B cell (primary cell): ENCODE results near the gene LRRC2. TPM values are rescaled to one million over a fixed set of nuclear protein-coding genes. Genes with fewer than 3 reads are reported as not detected.

Experiments used
- ATAC-seq: fragments of 200-7000 bp; cut with Tn5 transposase; one replicate; pipeline ENCODE4 v1.10.0; 2021; ENCODE audit warnings: low read depth, mild to moderate bottlenecking, moderate number of reproducible peaks, moderate library complexity
- CTCF ChIA-PET: fragments of 350-600 bp; sonication (Branson Sonifier 250); formaldehyde crosslinking; loops from one replicate; lab custom pipeline; 2021; ENCODE audit warnings: antibody characterized with exemption, inconsistent platforms; lab: Charles Lee
- POLR2A ChIA-PET: fragments of 350-600 bp; sonication (Branson Sonifier 250); formaldehyde crosslinking; loops from one replicate; lab custom pipeline; 2021; ENCODE audit warnings: antibody characterized with exemption; lab: Charles Lee
- DNase-seq: peaks from one replicate; pipeline ENCODE4 v3.0.0; 2013
- H2AFZ ChIP-seq: 2 replicates; pipeline ENCODE4 v1.6.1; 2012; ENCODE audit warnings: mild to moderate bottlenecking, low read depth, low read length; ENCODE audit not compliant: insufficient read depth, poor library complexity, severe bottlenecking
- H3K27ac ChIP-seq, 2 donors: 1 replicate in 1 of 2; 2 replicates in 1 of 2; pipeline ENCODE4 v1.5.1; 2012 to 2013; ENCODE audit warnings: low read length in 2 of 2, mild to moderate bottlenecking in 2 of 2, moderate library complexity in 1 of 2
- H3K27me3 ChIP-seq, 4 experiments: fragments of 200-600 bp in 1 of 4; sonication (generic) in 1 of 4; replicated peaks in 1 of 4; 1 replicate in 2 of 4; 2 replicates in 2 of 4; pipeline versions ENCODE4 v1.6.1 to v1.7.0; 2013 to 2016; ENCODE audit warnings: low read length in 3 of 4, mild to moderate bottlenecking in 2 of 4, mixed read lengths in 1 of 4, moderate library complexity in 1 of 4; ENCODE audit not compliant: insufficient read depth in 4 of 4, control insufficient read depth in 3 of 4; ENCODE audit errors: control extremely low read depth in 1 of 4
- H3K36me3 ChIP-seq, 2 experiments: replicated peaks in 1 of 2; 1 replicate in 1 of 2; 2 replicates in 1 of 2; pipeline versions ENCODE4 v1.6.1 to v1.7.1; 2013; ENCODE audit warnings: low read length in 1 of 2; ENCODE audit not compliant: insufficient read depth in 2 of 2, control insufficient read depth in 1 of 2; ENCODE audit errors: control extremely low read depth in 1 of 2, extremely low read depth in 1 of 2
- H3K4me1 ChIP-seq, 2 donors: fragments of 200-600 bp in 1 of 2; sonication (generic) in 1 of 2; 1 replicate in 1 of 2; 2 replicates in 1 of 2; pipeline versions ENCODE4 v1.5.1 to v1.6.1; 2013 to 2017; ENCODE audit warnings: low read length in 2 of 2; ENCODE audit not compliant: control insufficient read depth in 2 of 2, insufficient read depth in 2 of 2
- H3K4me2 ChIP-seq: replicated peaks from 2 replicates; pipeline ENCODE3; 2012; ENCODE audit warnings: mild to moderate bottlenecking, low read depth, low read length; ENCODE audit not compliant: poor library complexity, severe bottlenecking
- H3K4me3 ChIP-seq, 5 experiments: fragments of 200-600 bp in 1 of 5; sonication (generic) in 1 of 5; 1 replicate in 3 of 5; 2 replicates in 2 of 5; pipeline versions ENCODE4 v1.5.1 to v1.7.0; 2011 to 2016; ENCODE audit warnings: low read length in 4 of 5, mild to moderate bottlenecking in 4 of 5, low read depth in 2 of 5, control low read depth in 1 of 5, moderate library complexity in 1 of 5; ENCODE audit not compliant: insufficient read depth in 1 of 5; ENCODE audit errors: control extremely low read depth in 1 of 5, extremely low read depth in 1 of 5
- H3K79me2 ChIP-seq: fragments of 200-600 bp; sonication (generic); one replicate; pipeline ENCODE4 v1.6.0; 2016; ENCODE audit warnings: low read length; ENCODE audit not compliant: control insufficient read depth, insufficient read depth
- H3K9ac ChIP-seq: fragments of 200-600 bp; sonication (generic); 2 replicates; pipeline ENCODE4 v1.6.1; 2017; ENCODE audit warnings: mild to moderate bottlenecking, low read length, moderate library complexity
- H3K9me3 ChIP-seq, 3 donors: one replicate each; pipeline versions ENCODE4 v1.6.1 to v1.7.1; 2013; ENCODE audit warnings: low read length in 2 of 3; ENCODE audit not compliant: control insufficient read depth in 2 of 3, insufficient read depth in 1 of 3; ENCODE audit errors: control extremely low read depth in 1 of 3
- H4K20me1 ChIP-seq: 2 replicates; pipeline ENCODE4 v1.6.0; 2012; ENCODE audit warnings: mild to moderate bottlenecking, low read length; ENCODE audit not compliant: insufficient read depth, control insufficient read depth, poor library complexity, severe bottlenecking
- H3K27ac Mint-ChIP-seq: one replicate; pipeline ENCODE4 v1.8.0; 2021; ENCODE audit warnings: mixed read lengths
- H3K27me3 Mint-ChIP-seq: one replicate; pipeline ENCODE4 v1.8.0; 2021; ENCODE audit warnings: mixed read lengths
- H3K4me1 Mint-ChIP-seq: one replicate; pipeline ENCODE4 v1.8.0; 2021; ENCODE audit warnings: mixed read lengths
- H3K4me3 Mint-ChIP-seq: one replicate; pipeline ENCODE4 v1.8.0; 2021; ENCODE audit warnings: mixed read lengths
- H3K9me3 Mint-ChIP-seq: one replicate; pipeline ENCODE4 v1.8.0; 2022; ENCODE audit warnings: mixed read lengths; ENCODE audit not compliant: insufficient read depth
- CTCF ChIP-seq: fragments of 200-600 bp; IDR thresholded peaks from one replicate; pipeline ENCODE4 v1.8.0; 2022; ENCODE audit warnings: antibody characterized with exemption, mild to moderate bottlenecking
- EZH2 ChIP-seq: IDR thresholded peaks from 2 replicates; pipeline ENCODE4 v1.6.1; 2012; ENCODE audit warnings: borderline replicate concordance, low read depth, mild to moderate bottlenecking, moderate library complexity, low read length; ENCODE audit not compliant: insufficient read depth, poor library complexity, severe bottlenecking
- WGBS: methylation state at CpG from one replicate; pipeline ENCODE4 v1.1.5; 2013; ENCODE audit warnings: missing lambda C conversion rate; ENCODE audit not compliant: insufficient coverage; 5-methylcytosine and 5-hydroxymethylcytosine counted together
- intact Hi-C: fragments of 100-400 bp; cut with micrococcal nuclease; formaldehyde crosslinking; loops from one replicate; pipeline ENCODE4 v1.10.0; 2022
- polyA plus RNA-seq: library from polyadenylated mRNA; depleted of rRNA; stranded (reverse); fragments of >200 nt; gene quantifications from 2 replicates; pipeline ENCODE4 v1.2.3, GENCODE V29; 2012
- total RNA-seq, 2 donors: library from RNA; stranded (reverse); fragments of 120-200 nt in 1 of 2; gene quantifications; 1 replicate in 1 of 2; 2 replicates in 1 of 2; pipeline versions ENCODE4 v1.2.3 to v1.2.4, GENCODE V29; 2013 to 2022

LRRC2 gene
- total and polyA plus RNA-seq, 2 donors (not counting 1 experiment from before 2014, with no cell fraction given) = 0.04 TPM; not detected in 1

GRCh38 chr3:46565607-46566039 is 479 bp downstream of the LRRC2 start:
- Mint-ChIP-seq H3K27ac (no peak overlapping the region), H3K9me3 (no peaks in the 10 kb centered on the region), H3K4me3 (peak overlapping the region; percentile 76), H3K4me1 (peaks cover 13% of the 10 kb centered on the region), H3K27me3 (peaks cover 41% of the 10 kb centered on the region)
- peak overlapping the region; percentile 77 for H3K4me2 ChIP-seq
- no peaks in the 10 kb centered on the region for H3K36me3 ChIP-seq
- peak overlapping the region; percentile 54 for H3K9ac ChIP-seq
- H3K79me2 ChIP-seq = no peaks in the 10 kb centered on the region
- POLR2A ChIA-PET = no interaction called here
- H3K4me3 ChIP-seq = peak overlapping the region in 3 of 5 experiments; percentile 33 to 59 (median 40)
- peak overlapping the region; percentile 61 for H2AFZ ChIP-seq
- DNase-seq (no peak), ATAC-seq (no peak)
- 10% methylated on average over 21 of the region's 21 CpGs for WGBS
- CTCF ChIA-PET = interaction anchor here (0.9 to 1.7 kb wide), 3 partner anchors 64 to 121 kb away, joined by 4 to 13 read pairs (median 10); no protein-coding TSS in a partner anchor
- TF ChIP-seq CTCF (no peak), EZH2 (no peak)
- no peak overlapping the region for H3K27ac ChIP-seq
- peaks cover 0 to 30% (median 21%) of the 10 kb centered on the region in 4 experiments for H3K27me3 ChIP-seq
- H3K9me3 ChIP-seq = peaks cover 0 to 8% (median 0%) of the 10 kb centered on the region in 3 donors
- H3K4me1 ChIP-seq = peaks cover 14 to 15% of the 10 kb centered on the region in 2 donors
- intact Hi-C loops = no loop called here
- no peaks in the 10 kb centered on the region for H4K20me1 ChIP-seq

- POLR2A ChIA-PET = no interaction called here
- H3K27me3 Mint-ChIP-seq = peaks cover 36% of the 10 kb centered on the region
- no peak overlapping the region for H2AFZ ChIP-seq
These were observed 1.0 kb downstream of the LRRC2 start for GRCh38 chr3:46565077-46565476.

More at GRCh38 chr3:46565077-46565476, 1.0 kb downstream of the LRRC2 start:
- H3K4me2 ChIP-seq = no peak overlapping the region
- H3K27ac ChIP-seq = no peak overlapping the region
- H3K4me3 Mint-ChIP-seq = peak overlapping the region; percentile 76
- WGBS = 100% methylated on average over 3 of the region's 4 CpGs
- no peak for TF ChIP-seq EZH2
- no peak for TF ChIP-seq CTCF
- no peak overlapping the region for H3K27ac Mint-ChIP-seq
- peaks cover 14 to 15% of the 10 kb centered on the region in 2 donors for H3K4me1 ChIP-seq
- intact Hi-C loops = no loop called here
- H3K36me3 ChIP-seq = no peaks in the 10 kb centered on the region
- no peaks in the 10 kb centered on the region for H3K79me2 ChIP-seq
- no peaks in the 10 kb centered on the region for H3K9me3 Mint-ChIP-seq
- CTCF ChIA-PET = interaction anchor here (0.9 to 1.7 kb wide), 3 partner anchors 65 to 121 kb away, joined by 4 to 13 read pairs (median 10); no protein-coding TSS in a partner anchor
- ATAC-seq = no peak
- H3K27me3 ChIP-seq = peaks cover 0 to 30% (median 21%) of the 10 kb centered on the region in 4 experiments
- H3K9me3 ChIP-seq = peaks cover 0 to 7% (median 0%) of the 10 kb centered on the region in 3 donors
- no peak for DNase-seq
- no peaks in the 10 kb centered on the region for H4K20me1 ChIP-seq
- H3K4me3 ChIP-seq = no peak overlapping the region
- peaks cover 13% of the 10 kb centered on the region for H3K4me1 Mint-ChIP-seq
- no peak overlapping the region for H3K9ac ChIP-seq
